DOHH2 (cell line): Measurements from ENCODE around the gene GALNT17.

Source experiments
- CTCF ChIP-seq: fragments of 200-600 bp; sonication (generic); IDR thresholded peaks from one replicate; pipeline ENCODE4 v1.5.1; 2014; ENCODE audit warnings: antibody characterized with exemption, mild to moderate bottlenecking, low read depth, low read length; ENCODE audit not compliant: poor library complexity, severe bottlenecking
- EZH2phosphoT487 ChIP-seq: fragments of 200-600 bp; sonication (generic); IDR thresholded peaks from 2 replicates; pipeline ENCODE4 v1.6.1; 2017; ENCODE audit warnings: borderline replicate concordance, mild to moderate bottlenecking, antibody characterized with exemption, low read length, moderate library complexity, mixed read lengths

GRCh38 chr7:71182438-71182935, 50.5 kb downstream of the GALNT17 start:
- TF ChIP-seq CTCF (no peak), EZH2phosphoT487 (no peak)
